ENCODE data around the gene TNPO3. TPM values are rescaled to one million over a fixed set of nuclear protein-coding genes. Genes with fewer than 3 reads are reported as not detected.

Gene TNPO3
- total and polyA plus RNA-seq, 2 experiments from 2014 or later, result 21.8 to 31.1 TPM

DNA sequence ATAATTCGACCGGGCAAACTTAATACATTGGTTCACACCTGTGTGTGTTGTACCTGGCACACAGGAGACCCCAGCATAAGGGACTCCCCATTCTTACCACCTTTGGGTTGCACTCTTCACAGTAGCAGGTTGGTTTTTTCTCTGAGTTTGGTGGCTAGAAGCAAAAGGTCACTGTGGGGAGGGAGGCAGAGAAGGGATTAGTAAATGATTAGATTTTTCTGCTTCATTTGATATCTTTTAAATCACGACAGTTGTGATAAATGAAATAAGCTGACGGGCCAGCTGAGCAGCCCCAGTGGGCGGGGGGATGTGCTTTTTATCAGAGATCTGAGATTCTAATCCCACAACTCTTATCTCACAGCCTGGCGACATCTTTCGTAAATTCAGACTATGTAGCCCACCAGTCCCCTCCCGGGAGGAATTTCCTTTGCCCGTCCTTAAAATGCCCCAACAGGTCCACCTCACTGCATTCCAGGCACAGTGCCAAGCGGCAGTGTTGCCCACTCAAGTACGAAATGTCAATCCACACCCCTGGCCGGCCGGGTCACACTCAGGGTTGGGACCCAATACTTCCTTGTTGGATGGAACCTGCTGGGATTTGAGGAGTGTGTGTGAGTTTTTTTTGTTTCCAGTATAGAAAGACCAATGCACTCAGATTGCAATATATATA lies 133.9 kb downstream of the TNPO3 start:
- Histone ChIP-seq H3K27ac (no peak overlapping the region), H3K27me3 (peaks cover 47% of the 10 kb centered on the region), H3K36me3 (no peaks in the 10 kb centered on the region), H3K4me3 (no peak overlapping the region), H3K4me1 (ENCODE audit: low read depth) (no peaks in the 10 kb centered on the region), H3K9me3 (ENCODE audit: low read depth) (no peaks in the 10 kb centered on the region)
- TF ChIP-seq, protein P1, sequence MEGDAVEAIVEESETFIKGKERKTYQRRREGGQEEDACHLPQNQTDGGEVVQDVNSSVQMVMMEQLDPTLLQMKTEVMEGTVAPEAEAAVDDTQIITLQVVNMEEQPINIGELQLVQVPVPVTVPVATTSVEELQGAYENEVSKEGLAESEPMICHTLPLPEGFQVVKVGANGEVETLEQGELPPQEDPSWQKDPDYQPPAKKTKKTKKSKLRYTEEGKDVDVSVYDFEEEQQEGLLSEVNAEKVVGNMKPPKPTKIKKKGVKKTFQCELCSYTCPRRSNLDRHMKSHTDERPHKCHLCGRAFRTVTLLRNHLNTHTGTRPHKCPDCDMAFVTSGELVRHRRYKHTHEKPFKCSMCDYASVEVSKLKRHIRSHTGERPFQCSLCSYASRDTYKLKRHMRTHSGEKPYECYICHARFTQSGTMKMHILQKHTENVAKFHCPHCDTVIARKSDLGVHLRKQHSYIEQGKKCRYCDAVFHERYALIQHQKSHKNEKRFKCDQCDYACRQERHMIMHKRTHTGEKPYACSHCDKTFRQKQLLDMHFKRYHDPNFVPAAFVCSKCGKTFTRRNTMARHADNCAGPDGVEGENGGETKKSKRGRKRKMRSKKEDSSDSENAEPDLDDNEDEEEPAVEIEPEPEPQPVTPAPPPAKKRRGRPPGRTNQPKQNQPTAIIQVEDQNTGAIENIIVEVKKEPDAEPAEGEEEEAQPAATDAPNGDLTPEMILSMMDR (IDR thresholded peaks at IDR 0.05; ENCODE audit: low read depth, low read length), result no peak
- DNase-seq (ENCODE audit: low read depth in 1 of 2, low spot score in 1 of 2), result peak in 1 of 2 donors; percentile 62

DNA sequence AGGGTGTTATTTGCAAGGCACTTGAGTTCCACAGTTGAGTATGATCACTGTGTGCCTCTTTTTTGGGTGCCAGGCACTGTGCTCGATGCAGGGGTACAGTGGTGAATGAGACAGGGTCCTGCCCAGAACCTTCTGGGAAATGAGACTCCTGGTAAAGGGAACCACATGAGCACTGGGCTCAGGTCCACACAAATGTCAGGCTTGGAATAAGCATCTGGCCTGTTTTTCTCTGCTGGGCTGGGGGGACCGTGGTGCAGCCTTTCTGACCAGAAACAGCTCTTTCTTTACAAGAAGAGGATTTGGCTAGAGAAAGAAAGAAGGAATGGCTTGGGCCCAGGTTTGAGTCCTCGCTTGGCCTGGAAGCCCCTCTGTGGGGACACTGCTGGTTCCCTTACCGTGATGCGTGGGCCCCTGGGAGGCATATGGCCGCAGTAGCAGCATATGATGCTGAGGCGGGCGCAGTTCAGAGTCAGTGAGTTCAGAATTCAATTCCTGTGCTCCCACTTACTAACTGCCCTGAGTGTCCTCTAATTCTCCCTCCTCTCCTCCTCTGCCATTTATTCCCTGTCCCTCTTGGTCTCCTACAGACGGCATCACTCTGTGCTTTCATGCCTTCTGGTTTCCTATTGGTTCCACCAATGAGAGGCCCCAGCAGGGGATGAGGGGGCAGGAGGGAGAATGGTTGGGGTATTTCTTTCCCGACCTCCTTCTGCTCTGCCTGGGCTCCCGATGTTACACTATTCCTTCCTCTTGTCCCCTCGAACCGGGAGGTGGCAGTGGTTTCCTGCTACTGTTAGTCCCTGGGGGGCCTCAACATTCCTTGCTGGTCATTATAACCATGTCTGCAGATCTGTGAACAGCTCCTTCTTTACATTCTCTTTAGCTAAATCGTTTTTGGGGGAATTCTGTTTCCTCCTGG lies 134.8 kb downstream of the TNPO3 start:
- Histone ChIP-seq H3K9me3 (ENCODE audit: low read depth) (no peaks in the 10 kb centered on the region), H3K27ac (no peak overlapping the region), H3K4me3 (no peak overlapping the region), H3K27me3 (peaks cover 56% of the 10 kb centered on the region), H3K4me1 (ENCODE audit: low read depth) (no peaks in the 10 kb centered on the region), H3K36me3 (no peaks in the 10 kb centered on the region)
- DNase-seq (ENCODE audit: low read depth in 1 of 2, low spot score in 1 of 2), result no peak
- TF ChIP-seq, protein P1 (IDR thresholded peaks at IDR 0.05; ENCODE audit: low read depth, low read length), result no peak

DNA sequence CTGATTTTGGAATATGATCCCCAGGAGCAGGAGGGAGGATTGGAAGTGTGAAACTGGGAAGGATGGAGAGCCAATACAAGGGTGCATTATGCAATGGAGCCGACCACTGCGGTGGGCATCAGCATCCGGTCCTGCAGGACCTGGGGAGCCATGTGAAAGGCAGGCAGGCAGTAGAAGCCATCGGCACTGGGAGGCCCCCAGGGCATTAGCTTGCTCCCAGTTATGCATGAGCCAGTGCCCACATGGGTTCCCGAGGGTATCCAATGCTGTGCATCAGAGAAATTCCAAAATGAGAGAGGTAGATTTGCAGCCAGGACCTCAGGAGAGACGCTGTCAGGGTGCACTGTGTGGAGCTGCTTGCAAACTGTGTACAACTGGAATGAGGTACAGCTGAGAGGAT lies 135.7 kb downstream of the TNPO3 start:
- TF ChIP-seq, protein P1 (IDR thresholded peaks at IDR 0.05; ENCODE audit: low read depth, low read length), result no peak
- no peak overlapping the region for H3K4me3 ChIP-seq
- no peaks in the 10 kb centered on the region for H3K4me1 ChIP-seq (ENCODE audit: low read depth)
- no peak overlapping the region for H3K27ac ChIP-seq
- no peak for DNase-seq (ENCODE audit: low read depth in 1 of 2, low spot score in 1 of 2)
- no peaks in the 10 kb centered on the region for H3K9me3 ChIP-seq (ENCODE audit: low read depth)
- H3K27me3 ChIP-seq, result peaks cover 65% of the 10 kb centered on the region
- H3K36me3 ChIP-seq, result no peaks in the 10 kb centered on the region

DNA sequence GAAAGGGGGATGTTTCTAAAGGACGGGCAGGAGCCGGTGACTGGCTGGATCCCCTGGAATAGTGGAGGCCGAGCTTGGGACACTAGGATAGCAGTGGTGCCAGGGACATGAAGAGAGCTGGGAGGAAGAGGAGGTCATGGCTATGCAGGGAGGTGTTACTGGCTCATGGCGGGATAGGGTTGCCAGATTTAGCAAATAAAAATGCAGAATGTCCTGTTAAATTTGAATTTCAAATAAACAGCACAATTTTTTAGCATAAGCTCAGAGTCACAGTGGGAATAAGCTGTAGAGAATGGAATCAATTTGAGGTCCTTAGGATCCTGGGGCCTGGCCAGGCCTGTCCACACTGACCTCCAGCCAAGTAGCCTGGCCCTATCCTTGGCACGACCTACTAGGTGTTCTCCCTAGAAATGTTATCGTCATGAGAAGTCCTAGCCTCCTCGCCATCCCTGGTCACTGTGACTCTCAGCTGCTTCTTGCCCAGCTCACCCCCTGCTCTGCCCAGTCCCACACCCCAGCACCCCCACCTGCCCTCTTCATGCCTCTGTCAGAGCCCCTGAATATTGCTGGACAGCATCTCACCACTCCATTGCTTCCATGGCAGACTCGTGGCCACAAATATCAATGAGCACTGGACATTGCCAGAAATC lies 136.8 kb downstream of the TNPO3 start:
- H3K27me3 ChIP-seq, result peaks cover 71% of the 10 kb centered on the region
- H3K4me1 ChIP-seq (ENCODE audit: low read depth), result no peaks in the 10 kb centered on the region
- TF ChIP-seq, protein P1 (IDR thresholded peaks at IDR 0.05; ENCODE audit: low read depth, low read length), result no peak
- DNase-seq (ENCODE audit: low read depth in 1 of 2, low spot score in 1 of 2), result no peak
- H3K9me3 ChIP-seq (ENCODE audit: low read depth), result no peaks in the 10 kb centered on the region
- no peaks in the 10 kb centered on the region for H3K36me3 ChIP-seq
- no peak overlapping the region for H3K4me3 ChIP-seq
- no peak overlapping the region for H3K27ac ChIP-seq

DNA sequence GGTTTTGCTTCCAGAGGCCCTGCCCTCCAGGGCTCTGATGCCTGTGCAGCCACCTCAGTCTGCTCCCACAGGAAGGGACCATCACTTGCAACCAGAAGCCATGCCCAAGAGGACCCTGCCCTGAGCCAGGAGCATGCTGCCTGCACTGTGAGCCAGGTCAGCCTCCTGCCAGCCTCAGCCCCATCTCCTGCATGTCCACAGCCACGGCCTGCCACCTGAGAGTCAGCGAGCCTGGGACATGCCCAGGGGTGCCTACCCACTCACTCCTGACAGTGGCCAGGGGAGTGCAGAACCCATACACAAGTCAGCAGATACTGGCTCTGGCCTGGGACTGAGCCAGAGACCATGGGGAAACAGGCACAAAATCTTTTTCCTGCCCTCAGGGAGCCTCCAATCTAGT lies 137.8 kb downstream of the TNPO3 start:
- Histone ChIP-seq H3K4me1 (ENCODE audit: low read depth) (no peaks in the 10 kb centered on the region), H3K27ac (no peak overlapping the region), H3K36me3 (no peaks in the 10 kb centered on the region), H3K27me3 (peaks cover 70% of the 10 kb centered on the region), H3K9me3 (ENCODE audit: low read depth) (no peaks in the 10 kb centered on the region), H3K4me3 (no peak overlapping the region)
- DNase-seq (ENCODE audit: low read depth in 1 of 2, low spot score in 1 of 2), result no peak
- TF ChIP-seq, protein P1 (IDR thresholded peaks at IDR 0.05; ENCODE audit: low read depth, low read length), result no peak

Data from cardiac muscle cell (in vitro differentiated cells and primary cell).